Heart left ventricle (tissue), 16 donors: ENCODE data around the gene BID. TPM values are rescaled to one million over a fixed set of nuclear protein-coding genes. Genes with fewer than 3 reads are reported as not detected.

Experiments used
- ATAC-seq, 4 donors: fragments of 200-7000 bp; cut with Tn5 transposase; one replicate each; pipeline ENCODE4 v1.9.1; 2020 to 2022; ENCODE audit warnings: moderate library complexity in 4 of 4, mild to moderate bottlenecking in 3 of 4, moderate number of reproducible peaks in 1 of 4
- DNase-seq, 5 donors: peaks; one replicate each; pipeline ENCODE4 v3.0.0-alpha.2; 2020
- H3K27ac ChIP-seq, 12 donors: fragments of 200-600 bp; sonication (generic) in 4 of 12; one replicate each; pipeline versions ENCODE4 v1.5.0 to v1.8.0; 2016 to 2022; ENCODE audit warnings: mild to moderate bottlenecking in 2 of 12
- H3K27me3 ChIP-seq, 9 donors: fragments of 200-600 bp; sonication (generic) in 2 of 9; one replicate each; pipeline versions ENCODE4 v1.5.1 to v1.8.0; 2016 to 2022; ENCODE audit warnings: mild to moderate bottlenecking in 3 of 9
- H3K36me3 ChIP-seq, 9 donors: fragments of 200-600 bp; sonication (generic) in 2 of 9; one replicate each; pipeline versions ENCODE4 v1.5.0 to v1.8.0; 2018 to 2022; ENCODE audit warnings: mild to moderate bottlenecking in 2 of 9
- H3K4me1 ChIP-seq, 12 donors: fragments of 200-600 bp; sonication (generic) in 4 of 12; one replicate each; pipeline versions ENCODE4 v1.5.0 to v1.8.0; 2016 to 2022; ENCODE audit warnings: mild to moderate bottlenecking in 3 of 12
- H3K4me3 ChIP-seq, 12 donors: fragments of 200-600 bp; sonication (generic) in 4 of 12; one replicate each; pipeline versions ENCODE4 v1.5.0 to v1.8.0; 2017 to 2022; ENCODE audit warnings: mild to moderate bottlenecking in 9 of 12, moderate library complexity in 4 of 12
- H3K9me3 ChIP-seq, 12 donors: fragments of 200-600 bp; sonication (generic) in 4 of 12; one replicate each; pipeline versions ENCODE4 v1.5.0 to v1.8.0; 2016 to 2022; ENCODE audit warnings: mild to moderate bottlenecking in 1 of 12
- POLR2A ChIP-seq, 2 donors: fragments of 450-650 bp; IDR thresholded peaks; one replicate each; pipeline ENCODE4 v1.6.1; 2017; ENCODE audit warnings: antibody characterized with exemption in 2 of 2, mild to moderate bottlenecking in 2 of 2, moderate library complexity in 2 of 2
- WGBS, 4 donors: extraction: QIAGEN DNeasy Blood & Tissue Kit in 2 of 4; methylation state at CpG; one replicate each; pipeline versions ENCODE4 v1.1.5 to v1.1.7; 2013 to 2018; 5-methylcytosine and 5-hydroxymethylcytosine counted together
- intact Hi-C, 10 donors: fragments of 100-400 bp; cut with DNase I; formaldehyde crosslinking; loops; one replicate each; pipeline versions ENCODE4 v1.11.1 to v1.14.2; 2022
- polyA plus RNA-seq, 2 donors: library from polyadenylated mRNA; stranded (reverse); fragments of 200-250 nt; gene quantifications; one replicate each; pipeline ENCODE4 v1.2.3, GENCODE V29; 2013
- total RNA-seq, 9 donors: library from RNA; depleted of rRNA in 2 of 9; stranded (reverse); fragments of >200 nt in 2 of 9; fragmentation: NEBNext Ultra II Directional in 3 of 9; extraction: Animal tissue kit (Norgen Biotek cat#: 25700) in 3 of 9; gene quantifications; one replicate each; pipeline versions ENCODE4 v1.1.0 to v1.2.4, GENCODE V29; 2016 to 2023
- TF ChIP-seq, protein P1 (sequence below), 12 donors: fragments of 200-600 bp; sonication (generic) in 4 of 12; IDR thresholded peaks; one replicate each; pipeline versions ENCODE4 v1.5.0 to v1.8.0; 2018 to 2022; ENCODE audit warnings: antibody characterized with exemption in 12 of 12, mild to moderate bottlenecking in 5 of 12
- donor health status: ischemic (EF 13 %, LVEDD 7.1; RV severe dilation, severe dysfunction).
- donor health status: healthy with polysubstance abuse.
- donor health status: DM: no; HTN: yes; CAD: no.
- donor health status: DM: no; HTN: no; CAD: no.
- donor health status: ischemic (EF 25% LVEDD 6.9; RV normal size, moderate dysfunction).
- donor health status: ischemic (EF 25% LVEDD 5.7; RV mildly dilated, moderate dysfunction).
- donor health status: healthy.
- donor health status: DM: yes; HTN: yes; CAD: no.
- donor health status: ischemic (EF 35%, LVEDD 5.7; RV mildly dilated, moderate dysfunction).
- donor health status: nonischemic (EF 11% LVEDD 7.7; RV severe dilation, severe dysfunction).
- donor health status: DM: yes; HTN: yes; CAD: no.
- donor health status: PGD.
- donor health status: ischemic (EF 29% LVEDD 5.4; RV normal size, mild dysfunction).
- donor health status: nonischemic (EF 23%, LVEDD 6.1; RV moderate dilation, normal function).

The BID gene
- total and polyA plus RNA-seq, 11 donors: 7.8 to 59.2 (median 20.9) TPM

DNA sequence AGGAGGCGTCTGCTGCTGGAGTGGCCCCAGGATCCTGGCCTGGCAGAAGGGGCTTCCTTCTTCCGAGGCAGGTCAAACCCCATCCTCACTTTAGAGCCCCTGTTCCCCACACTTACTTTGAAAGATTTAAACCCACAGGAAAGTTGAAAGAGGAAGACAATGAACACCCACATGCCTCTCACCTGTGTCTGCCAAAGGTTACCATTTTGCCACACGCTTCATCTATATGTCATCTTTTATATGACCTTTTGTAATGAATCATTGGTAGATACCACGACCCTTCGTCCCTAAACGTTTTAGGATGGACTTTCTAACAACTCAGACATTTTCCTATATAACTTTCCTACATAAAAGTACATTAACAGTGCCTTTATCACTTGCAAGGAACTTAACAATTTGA is 39.8 kb upstream of the BID start:
- intact Hi-C loops: no loop called here
- Histone ChIP-seq H3K9me3 (no peaks in the 10 kb centered on the region), H3K4me3 (no peak overlapping the region), H3K36me3 (peaks cover 0 to 94% (median 76%) of the 10 kb centered on the region in 9 donors), H3K27me3 (no peaks in the 10 kb centered on the region), H3K4me1 (peaks cover 0 to 16% (median 0%) of the 10 kb centered on the region in 12 donors), H3K27ac (no peak overlapping the region)
- no peak for TF ChIP-seq POLR2A (IDR thresholded peaks at IDR 0.05)
- TF ChIP-seq, protein P1, sequence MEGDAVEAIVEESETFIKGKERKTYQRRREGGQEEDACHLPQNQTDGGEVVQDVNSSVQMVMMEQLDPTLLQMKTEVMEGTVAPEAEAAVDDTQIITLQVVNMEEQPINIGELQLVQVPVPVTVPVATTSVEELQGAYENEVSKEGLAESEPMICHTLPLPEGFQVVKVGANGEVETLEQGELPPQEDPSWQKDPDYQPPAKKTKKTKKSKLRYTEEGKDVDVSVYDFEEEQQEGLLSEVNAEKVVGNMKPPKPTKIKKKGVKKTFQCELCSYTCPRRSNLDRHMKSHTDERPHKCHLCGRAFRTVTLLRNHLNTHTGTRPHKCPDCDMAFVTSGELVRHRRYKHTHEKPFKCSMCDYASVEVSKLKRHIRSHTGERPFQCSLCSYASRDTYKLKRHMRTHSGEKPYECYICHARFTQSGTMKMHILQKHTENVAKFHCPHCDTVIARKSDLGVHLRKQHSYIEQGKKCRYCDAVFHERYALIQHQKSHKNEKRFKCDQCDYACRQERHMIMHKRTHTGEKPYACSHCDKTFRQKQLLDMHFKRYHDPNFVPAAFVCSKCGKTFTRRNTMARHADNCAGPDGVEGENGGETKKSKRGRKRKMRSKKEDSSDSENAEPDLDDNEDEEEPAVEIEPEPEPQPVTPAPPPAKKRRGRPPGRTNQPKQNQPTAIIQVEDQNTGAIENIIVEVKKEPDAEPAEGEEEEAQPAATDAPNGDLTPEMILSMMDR (IDR thresholded peaks at IDR 0.05): no peak
- DNase-seq (no peak), ATAC-seq (no peak)
- 88 to 92% (median 90%) methylated on average over 6 of the region's 6 CpGs for WGBS, 4 donors

- H3K9me3 ChIP-seq: no peaks in the 10 kb centered on the region
- intact Hi-C loops: no loop called here
- ATAC-seq (no peak), DNase-seq (no peak)
- peaks cover 0 to 95% (median 69%) of the 10 kb centered on the region in 9 donors for H3K36me3 ChIP-seq
- H3K4me3 ChIP-seq: no peak overlapping the region
- H3K27me3 ChIP-seq: no peaks in the 10 kb centered on the region
- peak overlapping the region in 7 of 12 donors; percentile 15 to 65 (median 38) for H3K27ac ChIP-seq
- 78 to 86% (median 84%) methylated on average over 4 of the region's 4 CpGs for WGBS, 4 donors
- peaks cover 0 to 36% (median 9%) of the 10 kb centered on the region in 12 donors for H3K4me1 ChIP-seq
- TF ChIP-seq, protein P1 (IDR thresholded peaks at IDR 0.05): no peak
- no peak for TF ChIP-seq POLR2A (IDR thresholded peaks at IDR 0.05)
Observed at GRCh38 chr22:17811119-17811518, 36.9 kb upstream of the BID start.

GRCh38 chr22:17810570-17811116 is 36.4 kb upstream of the BID start:
- Histone ChIP-seq H3K27me3 (no peaks in the 10 kb centered on the region), H3K4me1 (peaks cover 0 to 36% (median 9%) of the 10 kb centered on the region in 12 donors), H3K9me3 (no peaks in the 10 kb centered on the region), H3K36me3 (peaks cover 0 to 95% (median 69%) of the 10 kb centered on the region in 9 donors), H3K4me3 (no peak overlapping the region), H3K27ac (peak overlapping the region in 8 of 12 donors; percentile 15 to 65 (median 36))
- DNase-seq (peak in 3 of 5 donors; percentile 25 to 72 (median 68)), ATAC-seq (peak; percentile 51 to 73 (median 62))
- intact Hi-C loops: no loop called here
- TF ChIP-seq, protein P1 (IDR thresholded peaks at IDR 0.05): no peak
- TF ChIP-seq POLR2A (IDR thresholded peaks at IDR 0.05): no peak
- 54 to 81% (median 60%) methylated on average over 6 to 12 of the region's 12 CpGs for WGBS, 4 donors

- no peaks in the 10 kb centered on the region for H3K9me3 ChIP-seq
- peak in 1 of 5 donors; percentile 44 for DNase-seq
- peak overlapping the region in 11 of 12 donors; percentile 31 to 82 (median 69) for H3K27ac ChIP-seq
- ATAC-seq: peak in 1 of 4 donors; percentile 5
- TF ChIP-seq POLR2A (IDR thresholded peaks at IDR 0.05): no peak
- TF ChIP-seq, protein P1 (IDR thresholded peaks at IDR 0.05): no peak
- H3K36me3 ChIP-seq: peaks cover 0 to 97% (median 74%) of the 10 kb centered on the region in 9 donors
- H3K4me1 ChIP-seq: peaks cover 0 to 36% (median 9%) of the 10 kb centered on the region in 12 donors
- H3K4me3 ChIP-seq: peak overlapping the region in 1 of 12 donors; percentile 20
- WGBS, 4 donors: 73 to 81% (median 78%) methylated on average over 22 to 25 of the region's 25 CpGs
- intact Hi-C loops: loop anchor here in 1 of 10 donors (10.0 kb wide), 1 partner anchor 64 kb away; no protein-coding TSS in a partner anchor
- H3K27me3 ChIP-seq: no peaks in the 10 kb centered on the region
Observed at GRCh38 chr22:17808693-17809403, 34.6 kb upstream of the BID start.
